DND-41 (cell line): ENCODE data around the gene SLC7A1.

Experiments used
- ATAC-seq: fragments of 200-7000 bp; cut with Tn5 transposase; 3 replicates; pipeline ENCODE4 v1.9.1; 2021; ENCODE audit warnings: low read depth; ENCODE audit not compliant: insufficient read depth
- DNase-seq: peaks from one replicate; pipeline ENCODE4 v3.0.0-alpha.2; 2020
- H2AFZ ChIP-seq: 2 replicates; pipeline ENCODE4 v1.6.0; 2012; ENCODE audit warnings: low read depth, low read length
- H3K27ac ChIP-seq: 2 replicates; pipeline ENCODE4 v1.5.1; 2012; ENCODE audit warnings: low read length, inconsistent platforms
- H3K27me3 ChIP-seq: fragments of 200-600 bp; sonication (generic); 2 replicates; pipeline ENCODE4 v1.6.0; 2012; ENCODE audit warnings: low read length, mild to moderate bottlenecking, inconsistent platforms; ENCODE audit not compliant: insufficient read depth, poor library complexity
- H3K36me3 ChIP-seq: 2 replicates; pipeline ENCODE4 v1.5.1; 2012; ENCODE audit warnings: low read length, inconsistent platforms; ENCODE audit not compliant: insufficient read depth
- H3K4me1 ChIP-seq: 2 replicates; pipeline ENCODE4 v1.5.1; 2012; ENCODE audit warnings: mild to moderate bottlenecking, low read length; ENCODE audit not compliant: insufficient read depth
- H3K4me2 ChIP-seq: 2 replicates; pipeline ENCODE4 v1.6.0; 2012; ENCODE audit warnings: mild to moderate bottlenecking, moderate library complexity, low read length, inconsistent platforms; ENCODE audit not compliant: insufficient read depth
- H3K4me3 ChIP-seq, 2 experiments: fragments of 200-600 bp in 1 of 2; shearing (Covaris generic) in 1 of 2; 2 replicates each; pipeline ENCODE4 v1.5.1; 2012 to 2016; ENCODE audit warnings: inconsistent platforms in 2 of 2, low read length in 2 of 2, mild to moderate bottlenecking in 2 of 2, low read depth in 1 of 2, moderate library complexity in 1 of 2
- H3K79me2 ChIP-seq: 2 replicates; pipeline ENCODE4 v1.6.0; 2012; ENCODE audit warnings: low read length, inconsistent platforms; ENCODE audit not compliant: insufficient read depth
- H3K9ac ChIP-seq: 2 replicates; pipeline ENCODE4 v1.6.0; 2012; ENCODE audit warnings: low read depth, mild to moderate bottlenecking, inconsistent platforms, low read length, moderate library complexity
- H3K9me3 ChIP-seq: 2 replicates; pipeline ENCODE4 v1.5.1; 2012; ENCODE audit warnings: low read length, moderate library complexity, mild to moderate bottlenecking, inconsistent platforms; ENCODE audit not compliant: insufficient read depth, severe bottlenecking
- H4K20me1 ChIP-seq: 2 replicates; pipeline ENCODE4 v1.6.0; 2012; ENCODE audit warnings: low read length; ENCODE audit not compliant: insufficient read depth
- CTCF ChIP-seq: IDR thresholded peaks from 2 replicates; pipeline ENCODE4 v1.5.1; 2012; ENCODE audit warnings: borderline replicate concordance, low read length, moderate library complexity, mild to moderate bottlenecking; ENCODE audit not compliant: poor library complexity, severe bottlenecking; ENCODE audit errors: extremely low read depth
- EZH2 ChIP-seq: IDR thresholded peaks from 3 replicates; pipeline ENCODE4 v1.6.1; 2012; ENCODE audit warnings: borderline replicate concordance, low read depth, mild to moderate bottlenecking, moderate library complexity, low read length, inconsistent platforms; ENCODE audit not compliant: severe bottlenecking

SLC7A1 gene

GRCh38 chr13:29473166-29473565 is 122.3 kb downstream of the SLC7A1 start:
- no peak overlapping the region for H3K27ac ChIP-seq
- H3K36me3 ChIP-seq: no peaks in the 10 kb centered on the region
- H3K27me3 ChIP-seq: no peaks in the 10 kb centered on the region
- no peak for ATAC-seq
- H3K9ac ChIP-seq: no peak overlapping the region
- H3K4me1 ChIP-seq: no peaks in the 10 kb centered on the region
- TF ChIP-seq CTCF: no peak
- no peak for TF ChIP-seq EZH2
- H3K79me2 ChIP-seq: no peaks in the 10 kb centered on the region
- H3K9me3 ChIP-seq: no peaks in the 10 kb centered on the region
- DNase-seq: no peak
- H3K4me3 ChIP-seq: no peak overlapping the region
- no peak overlapping the region for H2AFZ ChIP-seq
- no peak overlapping the region for H3K4me2 ChIP-seq
- H4K20me1 ChIP-seq: no peaks in the 10 kb centered on the region

- ATAC-seq (peak; percentile 63), DNase-seq (peak; percentile 53)
- no peak for TF ChIP-seq EZH2
- peak; percentile 79 for TF ChIP-seq CTCF
- Histone ChIP-seq H3K36me3 (no peaks in the 10 kb centered on the region), H2AFZ (no peak overlapping the region), H3K4me2 (no peak overlapping the region), H3K9me3 (no peaks in the 10 kb centered on the region), H3K27me3 (no peaks in the 10 kb centered on the region), H3K79me2 (no peaks in the 10 kb centered on the region), H3K4me1 (no peaks in the 10 kb centered on the region), H4K20me1 (no peaks in the 10 kb centered on the region), H3K9ac (no peak overlapping the region), H3K27ac (no peak overlapping the region), H3K4me3 (no peak overlapping the region)
Measured at GRCh38 chr13:29472332-29472961, 123.0 kb downstream of the SLC7A1 start.

GRCh38 chr13:29471551-29471950 is 123.9 kb downstream of the SLC7A1 start:
- Histone ChIP-seq H3K79me2 (no peaks in the 10 kb centered on the region), H3K9me3 (no peaks in the 10 kb centered on the region), H4K20me1 (no peaks in the 10 kb centered on the region), H3K27me3 (no peaks in the 10 kb centered on the region), H3K27ac (no peak overlapping the region), H3K9ac (no peak overlapping the region), H3K36me3 (no peaks in the 10 kb centered on the region), H3K4me2 (no peak overlapping the region), H3K4me1 (no peaks in the 10 kb centered on the region), H2AFZ (no peak overlapping the region), H3K4me3 (no peak overlapping the region)
- TF ChIP-seq EZH2 (no peak), CTCF (no peak)
- no peak for DNase-seq
- ATAC-seq: no peak
